GM18505 (cell line): ENCODE measurements around the gene NOC2L.

Source experiments
- ATAC-seq: cut with Tn5 transposase; IDR thresholded peaks from one replicate; pipeline ENCODE4 v1.9.1; 2021; ENCODE audit not compliant: unreplicated experiment
- POLR2A ChIP-seq: IDR thresholded peaks from 4 replicates; pipeline ENCODE4 v1.6.1; 2011; ENCODE audit warnings: borderline replicate concordance; ENCODE audit not compliant: insufficient read depth, insufficient read length; ENCODE audit errors: extremely low read depth

The NOC2L gene

DNA sequence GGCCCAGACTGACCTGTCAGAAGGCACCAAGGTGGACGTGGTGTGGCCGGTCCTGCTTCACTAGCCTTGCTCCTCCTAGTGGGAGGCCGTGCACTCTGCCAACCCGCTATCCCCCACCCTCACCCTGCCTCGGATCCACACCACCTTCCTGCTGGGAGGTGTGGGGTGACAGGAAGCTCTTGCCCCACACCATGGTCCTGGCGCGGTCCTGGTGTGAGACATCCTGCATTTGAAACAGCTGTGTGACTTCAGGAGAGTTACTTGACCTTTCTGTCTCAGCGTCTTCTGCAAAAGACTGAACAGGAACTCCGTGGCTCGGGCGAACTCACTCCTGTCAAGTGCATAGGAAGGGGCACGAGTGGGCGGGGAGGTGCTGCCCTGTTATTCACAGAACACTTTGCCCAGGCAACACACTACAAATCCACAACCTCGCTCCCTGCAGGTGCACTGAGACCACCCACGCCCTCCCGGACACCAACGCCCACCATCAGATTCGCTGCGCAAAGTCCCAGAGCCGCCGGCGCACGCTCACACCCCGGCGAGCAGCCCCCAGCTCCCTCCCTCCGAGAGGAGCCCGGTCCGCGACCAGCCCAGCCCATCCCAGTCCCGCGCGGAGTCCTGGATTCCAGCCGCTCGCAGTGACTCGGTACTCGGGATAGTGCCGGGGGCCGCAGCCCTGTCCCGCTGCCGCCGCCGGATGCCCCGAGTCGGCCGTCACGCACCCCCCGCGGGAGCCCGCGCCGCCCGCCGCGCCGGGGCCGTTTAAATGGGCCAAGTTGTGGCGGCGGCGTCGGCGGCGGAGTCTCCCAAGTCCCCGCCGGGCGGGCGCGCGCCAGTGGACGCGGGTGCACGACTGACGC lies 35.7 kb downstream of the NOC2L start, which contains the start of gene SAMD11:
Gene SAMD11, plus strand, starts transcription at position 793 of the 860 bp plus-strand sequence. CDS start 509 bp downstream, outside the sequence.
- TF ChIP-seq POLR2A = no peak
- ATAC-seq = no peak

DNA sequence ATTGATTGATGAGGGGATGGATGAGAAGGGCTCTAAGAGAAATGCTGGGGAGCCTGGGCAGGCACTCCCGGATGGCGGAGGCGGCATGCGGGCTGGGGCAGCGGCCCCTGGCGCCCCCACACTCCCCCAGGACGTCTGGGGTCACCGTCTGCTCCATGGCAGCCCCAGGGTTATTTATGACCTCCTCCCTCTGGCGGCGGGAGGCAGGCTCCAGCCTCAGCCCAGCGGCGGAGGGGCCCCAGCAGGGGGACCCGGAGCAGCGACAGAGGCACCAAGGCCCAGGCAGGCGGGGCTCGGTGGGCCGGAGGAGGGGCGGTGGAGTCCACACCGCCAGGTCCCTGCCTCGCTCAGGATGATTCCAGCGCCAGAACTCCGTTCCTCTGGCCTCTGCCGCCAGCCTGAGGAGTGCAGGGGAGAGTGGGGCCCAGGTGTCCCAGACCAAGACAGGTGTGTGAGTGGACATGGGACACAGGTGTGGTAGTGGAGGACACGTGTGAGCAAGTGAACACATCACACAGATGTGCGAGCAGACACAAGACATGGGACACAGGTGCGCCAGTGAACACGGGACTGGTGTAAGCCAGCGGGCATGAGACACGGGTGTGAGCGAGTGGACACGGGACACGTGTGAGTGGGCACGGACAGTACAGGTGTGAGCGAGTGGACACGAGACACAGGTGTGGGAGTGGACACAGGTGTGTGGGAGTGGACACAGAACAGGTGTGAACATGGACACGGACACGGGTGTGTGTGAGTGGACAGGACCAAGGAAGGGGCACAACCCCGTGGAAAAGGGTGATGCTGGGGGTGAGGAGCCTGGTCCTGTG lies 37.8 kb downstream of the NOC2L start:
- no peak for TF ChIP-seq POLR2A
- ATAC-seq = no peak

DNA sequence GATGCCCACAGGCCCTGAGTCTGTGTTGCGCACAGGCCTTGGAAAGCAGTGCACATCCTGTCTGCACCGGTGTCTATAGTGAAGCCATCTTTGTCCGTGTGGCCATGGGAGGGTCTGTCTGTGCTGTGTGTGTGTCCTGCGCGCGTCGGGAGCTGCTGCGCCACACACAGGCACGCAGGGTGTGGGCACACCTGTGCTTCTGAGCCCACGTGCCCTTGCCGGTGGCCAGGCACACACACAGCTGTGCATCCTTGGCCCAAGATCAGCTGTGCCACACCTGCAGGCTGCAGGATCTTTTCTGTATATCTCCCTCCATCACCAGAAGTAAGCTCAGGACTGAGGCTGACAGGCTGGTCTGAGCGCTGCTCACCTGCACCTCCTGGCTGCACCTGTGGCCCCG lies 38.5 kb downstream of the NOC2L start:
- ATAC-seq = no peak
- no peak for TF ChIP-seq POLR2A

DNA sequence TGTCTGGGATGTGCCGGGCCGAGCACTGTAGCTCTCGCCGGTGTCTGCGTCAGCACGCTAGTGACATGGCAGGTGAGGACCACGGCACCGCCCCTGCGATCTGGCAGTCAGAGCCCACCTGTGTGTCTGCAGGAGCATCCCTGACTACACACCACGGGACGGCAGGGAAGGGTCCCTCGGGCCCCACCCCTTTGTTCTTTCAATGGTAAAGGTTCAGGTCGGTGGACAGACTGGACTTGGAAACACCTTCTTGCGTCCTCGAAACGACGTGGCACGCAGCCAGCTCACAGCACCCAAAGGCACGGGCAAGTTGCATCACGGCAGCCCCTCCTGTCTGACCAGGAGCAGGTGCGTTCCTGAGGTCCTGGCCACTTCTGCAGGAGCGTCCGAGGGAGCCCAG lies 39.0 kb downstream of the NOC2L start:
- ATAC-seq = no peak
- TF ChIP-seq POLR2A = no peak

DNA sequence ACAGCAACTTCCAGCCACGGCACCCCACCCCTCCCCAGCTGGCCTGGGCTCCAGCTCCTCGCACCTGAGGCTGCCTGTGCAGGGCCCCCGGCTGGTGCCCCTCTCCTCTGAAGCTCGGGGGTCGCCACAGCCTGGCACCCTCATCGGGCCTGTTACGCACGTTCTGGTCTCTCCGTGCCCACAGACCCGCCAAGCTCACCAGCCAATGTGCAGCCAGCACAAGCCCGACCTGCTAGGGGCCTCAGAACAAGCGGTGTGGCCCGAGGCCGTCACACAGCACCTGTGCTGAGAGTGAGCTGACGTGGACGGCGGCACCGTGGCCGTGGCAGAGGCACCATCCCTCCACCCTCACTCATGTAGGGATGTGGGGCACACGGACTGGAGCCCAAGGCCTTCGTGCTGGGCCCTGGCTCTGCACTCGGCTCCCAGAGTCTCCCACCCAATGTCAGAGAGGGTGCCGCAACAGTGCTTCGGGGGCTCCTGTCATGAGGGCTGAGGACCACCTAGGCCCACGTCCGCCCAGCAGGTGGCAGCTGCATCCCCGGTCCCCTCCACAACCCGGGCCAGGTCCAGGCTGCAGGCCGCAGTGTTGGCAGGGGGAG lies 39.7 kb downstream of the NOC2L start:
- no peak for ATAC-seq
- TF ChIP-seq POLR2A = no peak

DNA sequence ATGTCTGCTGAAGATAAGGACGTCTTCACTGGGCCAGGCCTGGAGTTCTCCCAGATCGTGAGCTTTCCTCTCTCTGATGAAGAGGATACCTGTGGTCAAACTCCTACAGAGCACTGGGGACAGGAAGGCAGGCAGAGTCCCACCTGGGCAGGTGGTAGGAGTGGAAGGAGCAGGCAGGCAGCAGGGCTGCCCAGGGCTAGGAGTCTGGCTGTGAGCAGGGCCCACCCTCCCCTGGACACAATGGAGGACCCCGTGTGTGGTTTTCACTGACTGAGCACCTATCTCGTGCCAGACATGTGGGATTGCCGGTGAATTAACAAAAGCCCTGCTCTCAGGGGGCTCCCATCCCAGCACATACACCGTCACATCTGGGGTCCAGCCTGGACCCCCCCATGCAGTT lies 40.2 kb downstream of the NOC2L start:
- no peak for ATAC-seq
- TF ChIP-seq POLR2A = no peak

DNA sequence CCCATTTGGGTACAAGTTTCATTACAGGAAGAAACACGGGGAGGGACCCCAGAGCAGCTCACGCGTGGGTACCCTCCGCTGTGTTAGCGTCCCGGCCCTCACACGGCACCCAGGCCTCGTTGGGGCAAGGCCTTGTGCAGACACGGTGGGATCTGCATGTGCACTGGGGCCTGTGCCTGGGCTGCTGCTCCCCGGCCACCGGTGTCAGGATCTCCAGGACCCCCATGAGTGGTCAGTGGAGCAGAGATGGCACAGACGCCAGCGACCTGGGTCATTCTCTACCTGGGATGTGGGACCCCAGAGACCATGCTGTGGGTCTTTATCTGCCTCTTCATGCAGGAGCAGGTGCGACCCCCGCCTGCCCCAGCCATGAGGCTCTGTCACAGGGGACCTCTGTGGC lies 40.7 kb downstream of the NOC2L start:
- TF ChIP-seq POLR2A = no peak
- ATAC-seq = no peak

DNA sequence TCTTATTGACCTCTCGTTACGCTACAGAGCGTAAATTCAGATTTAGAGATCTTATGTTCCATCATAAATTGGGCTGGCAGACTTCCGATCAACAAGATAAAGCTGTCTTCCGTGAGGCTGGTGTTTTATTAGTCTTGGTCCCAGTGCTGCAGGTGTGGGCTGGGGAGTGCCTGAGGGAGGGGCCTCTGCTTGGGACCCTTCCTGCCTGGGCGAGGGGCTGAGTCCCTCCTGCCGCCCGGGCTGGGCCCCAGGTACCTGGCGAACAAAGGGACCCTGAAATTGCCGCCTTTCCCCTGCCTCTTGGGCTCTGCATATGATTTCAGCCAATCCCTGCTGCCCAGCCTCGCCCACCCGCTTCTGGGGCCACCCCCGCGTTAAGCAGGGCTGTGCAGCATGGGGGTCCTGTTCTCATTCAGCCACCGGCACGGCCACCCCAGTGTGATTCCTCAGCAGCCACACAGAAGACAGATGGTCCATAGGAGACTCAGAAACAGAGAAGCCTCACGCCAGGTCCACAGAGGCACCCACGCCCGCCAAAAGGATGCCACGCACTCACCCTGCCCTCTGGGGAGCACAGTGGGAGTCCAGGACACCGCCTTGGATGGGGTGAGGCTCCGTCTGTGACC lies 41.5 kb downstream of the NOC2L start:
- ATAC-seq = no peak
- TF ChIP-seq POLR2A = no peak

DNA sequence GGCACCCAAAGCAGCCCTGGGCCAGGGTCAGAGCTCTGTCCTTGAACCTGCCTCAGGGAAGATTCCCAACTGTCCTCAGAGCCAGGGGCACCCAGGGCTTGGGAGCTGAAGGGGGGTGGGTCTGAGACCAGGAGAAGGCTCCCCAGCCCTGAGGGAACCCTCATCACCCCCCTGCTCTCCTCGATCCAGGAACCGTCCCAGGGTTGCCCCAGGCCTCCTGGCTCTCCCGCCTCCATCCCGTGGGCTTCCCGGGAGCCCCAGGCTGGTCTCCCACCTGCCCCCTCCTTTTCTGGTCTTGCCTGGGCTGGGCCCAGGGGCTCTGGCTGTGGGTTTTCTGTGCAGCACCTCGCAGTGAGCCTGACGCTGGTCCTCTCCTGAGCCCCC lies 42.0 kb downstream of the NOC2L start:
- ATAC-seq = no peak
- no peak for TF ChIP-seq POLR2A

DNA sequence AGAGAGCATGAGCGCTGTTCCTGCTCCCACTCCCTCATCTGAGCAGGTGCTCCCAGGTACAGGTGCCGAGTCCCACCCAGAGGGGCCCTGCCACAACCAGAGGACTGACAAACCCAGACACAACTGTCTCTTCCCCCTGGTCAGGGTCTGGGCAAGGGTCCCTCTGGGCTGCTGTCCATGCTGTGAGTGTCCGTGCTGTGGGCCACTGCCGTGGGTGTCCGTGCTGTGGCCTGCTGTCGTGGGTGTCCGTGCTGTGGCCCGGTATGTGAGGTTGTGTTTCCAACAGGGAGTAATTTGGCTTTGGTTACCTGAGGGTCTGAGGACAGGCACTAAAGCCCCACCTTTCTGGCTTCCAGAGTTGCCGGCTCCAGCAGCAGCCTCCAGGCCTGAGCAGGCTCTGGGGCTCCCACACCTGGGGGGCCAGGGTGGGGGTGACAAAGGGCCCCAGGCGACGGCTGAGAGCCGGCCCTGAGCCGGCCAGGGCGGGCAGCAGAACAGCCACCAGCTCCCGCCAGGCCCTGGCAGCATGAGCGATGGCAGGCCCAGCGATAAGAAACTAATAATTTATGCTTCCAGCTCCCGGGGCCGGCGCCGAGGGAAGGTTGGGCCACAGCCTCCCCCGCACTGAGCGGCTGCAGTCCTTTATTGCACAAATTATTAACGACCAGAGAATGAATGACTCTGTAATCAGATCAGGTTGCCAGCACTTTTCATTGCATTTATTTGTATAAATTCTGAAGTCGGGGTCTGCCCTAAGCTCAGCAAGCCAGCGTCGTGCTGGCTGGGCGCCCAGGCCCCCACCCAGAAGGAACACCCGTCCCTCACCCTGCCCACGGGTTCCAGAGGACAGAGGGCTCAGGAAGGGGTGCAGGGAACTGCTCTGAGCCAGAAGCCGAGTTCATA lies 42.6 kb downstream of the NOC2L start:
- ATAC-seq = no peak
- no peak for TF ChIP-seq POLR2A

DNA sequence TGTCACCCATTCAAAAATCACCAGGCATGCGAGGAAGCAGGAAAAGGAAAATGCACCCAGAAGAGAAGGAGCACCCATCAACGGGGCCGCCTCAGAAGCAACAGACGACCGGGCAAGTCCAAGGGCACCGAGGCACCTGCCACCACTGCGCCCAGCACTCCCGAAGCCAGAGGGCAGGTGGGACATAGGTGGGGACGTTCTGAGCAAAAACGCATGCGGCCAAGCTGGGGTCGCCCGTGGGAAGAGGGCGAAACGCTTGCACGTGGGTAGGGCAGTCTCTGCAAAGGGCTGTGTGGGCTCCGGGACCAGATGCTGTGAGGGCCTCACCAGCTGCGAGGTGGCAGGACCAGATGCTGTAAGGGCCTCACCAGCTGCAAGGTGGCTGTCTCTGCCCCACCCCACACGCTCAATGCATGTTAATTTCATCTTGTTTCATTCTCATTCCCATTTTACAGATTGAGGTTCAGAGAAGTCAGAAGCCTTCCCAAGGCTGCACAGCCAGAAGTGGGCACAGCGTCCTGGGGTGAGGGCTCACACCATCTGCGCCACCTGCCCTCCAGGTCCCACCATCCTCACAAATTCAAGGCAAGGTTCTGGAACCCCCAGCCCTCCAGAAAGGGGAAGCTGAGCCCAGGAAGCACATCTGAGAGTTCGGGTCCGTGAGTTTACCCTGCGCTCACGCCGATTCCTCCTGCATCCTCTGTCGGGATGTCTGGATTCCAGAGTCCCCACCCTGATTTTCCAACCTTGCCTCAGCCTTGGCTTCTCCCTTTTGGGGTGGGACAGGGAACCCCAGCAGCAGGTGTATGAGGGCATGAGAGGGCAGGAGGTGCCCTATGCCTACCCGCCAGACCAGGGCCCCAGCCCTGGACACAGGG lies 43.5 kb downstream of the NOC2L start:
- no peak for ATAC-seq

DNA sequence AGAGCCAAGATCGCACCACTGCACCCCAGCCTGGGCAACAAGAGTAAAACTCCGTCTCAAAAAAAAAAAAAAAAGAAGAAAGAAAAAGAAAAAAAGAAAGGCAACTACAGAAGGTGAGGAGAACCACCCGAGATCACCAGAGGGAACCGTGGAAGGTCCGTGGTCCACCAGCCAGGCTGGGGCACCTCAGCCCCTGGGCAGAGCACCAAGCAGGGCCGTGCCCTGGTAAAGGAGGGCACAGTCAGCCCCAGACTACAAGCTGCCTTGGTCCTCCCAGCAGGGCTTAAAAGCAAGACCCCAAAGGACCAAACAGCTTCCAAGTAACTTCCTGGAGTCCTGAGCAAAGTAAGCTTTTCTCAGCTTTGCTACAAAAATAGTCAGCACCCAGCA lies 44.2 kb downstream of the NOC2L start:
- no peak for TF ChIP-seq POLR2A
- ATAC-seq = no peak

More for the DNA sequence above, 43.5 kb downstream of the NOC2L start:
- TF ChIP-seq POLR2A = no peak
